ENCODE data around the gene IGHMBP2.

Gene IGHMBP2

GRCh38 chr11:68890490-68891231 is 13.0 kb upstream of the IGHMBP2 start:
- no peak for DNase-seq (ENCODE audit: low spot score)

- no peak for DNase-seq (ENCODE audit: low spot score)
Measured at GRCh38 chr11:68891351-68891948, 12.2 kb upstream of the IGHMBP2 start.

- DNase-seq (ENCODE audit: low spot score), result no peak
Measured at GRCh38 chr11:68892576-68892975, 11.1 kb upstream of the IGHMBP2 start.

- no peak for DNase-seq (ENCODE audit: low spot score)
Measured at GRCh38 chr11:68893282-68893681, 10.4 kb upstream of the IGHMBP2 start.

- no peak for DNase-seq (ENCODE audit: low spot score)
Measured at GRCh38 chr11:68896171-68896959, 7.3 kb upstream of the IGHMBP2 start.

- no peak for DNase-seq (ENCODE audit: low spot score)
Measured at GRCh38 chr11:68897441-68897840, 6.2 kb upstream of the IGHMBP2 start.

GRCh38 chr11:68900835-68901381 is 2.8 kb upstream of the IGHMBP2 start:
- no peak for DNase-seq (ENCODE audit: low spot score)

GRCh38 chr11:68904248-68904847 is 657 bp downstream of the IGHMBP2 start:
- peak; percentile 54 for DNase-seq (ENCODE audit: low spot score)

- no peak for DNase-seq (ENCODE audit: low spot score)
Measured at GRCh38 chr11:68905421-68906360, 2.0 kb downstream of the IGHMBP2 start.

GRCh38 chr11:68908273-68908672 is 4.6 kb downstream of the IGHMBP2 start:
- no peak for DNase-seq (ENCODE audit: low spot score)

GRCh38 chr11:68910965-68911364 is 7.3 kb downstream of the IGHMBP2 start:
- no peak for DNase-seq (ENCODE audit: low spot score)

GRCh38 chr11:68911731-68912130 is 8.0 kb downstream of the IGHMBP2 start:
- DNase-seq (ENCODE audit: low spot score), result no peak

- DNase-seq (ENCODE audit: low spot score), result no peak
Measured at GRCh38 chr11:68912254-68912653, 8.6 kb downstream of the IGHMBP2 start.

GRCh38 chr11:68913188-68913587 is 9.5 kb downstream of the IGHMBP2 start:
- DNase-seq (ENCODE audit: low spot score), result no peak

GRCh38 chr11:68914761-68915160 is 11.1 kb downstream of the IGHMBP2 start:
- DNase-seq (ENCODE audit: low spot score), result no peak

GRCh38 chr11:68916439-68916838 is 12.7 kb downstream of the IGHMBP2 start:
- DNase-seq (ENCODE audit: low spot score), result no peak

GRCh38 chr11:68923614-68924013 is 19.9 kb downstream of the IGHMBP2 start:
- no peak for DNase-seq (ENCODE audit: low spot score)

GRCh38 chr11:68924073-68924925 is 20.6 kb downstream of the IGHMBP2 start:
- DNase-seq (ENCODE audit: low spot score), result no peak

- no peak for DNase-seq (ENCODE audit: low spot score)
Measured at GRCh38 chr11:68925611-68926010, 21.9 kb downstream of the IGHMBP2 start.
